ENCODE data around the gene DDR2. TPM values are rescaled to one million over a fixed set of nuclear protein-coding genes. Genes with fewer than 3 reads are reported as not detected.

DDR2 gene
- total RNA-seq, 1 experiment from 2014 or later: 0.52 TPM

GRCh38 chr1:162701286-162701685, 69.0 kb downstream of the DDR2 start:
- H3K79me2 ChIP-seq (ENCODE audit: insufficient read depth, low read length): no peaks in the 10 kb centered on the region

More at GRCh38 chr1:162701286-162701685, 69.0 kb downstream of the DDR2 start:
- Histone ChIP-seq H3K27ac (ENCODE audit: insufficient read length, low read depth, low read length) (no peak overlapping the region), H2BK20ac (ENCODE audit: low read depth, low read length, poor library complexity, severe bottlenecking) (no peak overlapping the region), H3K9ac (ENCODE audit: extremely low read depth, insufficient read length, low read length) (no peak overlapping the region), H3K4me2 (ENCODE audit: insufficient read depth, insufficient read length, low read length) (no peak overlapping the region), H3T11ph (ENCODE audit: low read length) (no peak overlapping the region), H2BK15ac (ENCODE audit: low read depth, low read length) (no peak overlapping the region), H3K79me1 (ENCODE audit: insufficient read depth, low read depth, low read length, poor library complexity, severe bottlenecking) (no peaks in the 10 kb centered on the region), H4K5ac (ENCODE audit: insufficient read length, low read depth, low read length) (no peak overlapping the region), H2BK120ac (ENCODE audit: low read depth, low read length, poor library complexity, severe bottlenecking) (no peak overlapping the region), H3K23me2 (ENCODE audit: insufficient read length, low read depth, low read length, poor library complexity, severe bottlenecking) (no peaks in the 10 kb centered on the region), H3K23ac (ENCODE audit: insufficient read length, low read depth, low read length) (no peak overlapping the region), H3K27me3 (ENCODE audit: insufficient read depth, low read length) (no peaks in the 10 kb centered on the region), H4K20me1 (ENCODE audit: control insufficient read depth, insufficient read depth, insufficient read length) (no peaks in the 10 kb centered on the region), H4K8ac (replicated peaks; ENCODE audit: insufficient read length, low read depth, low read length) (no peak overlapping the region), H2AK5ac (ENCODE audit: insufficient read length, low read length) (no peak overlapping the region), H4K91ac (ENCODE audit: insufficient read length, low read depth, low read length) (no peak overlapping the region), H2BK5ac (ENCODE audit: insufficient read length, low read length) (no peak overlapping the region), H3K4ac (ENCODE audit: low read depth, low read length) (no peak overlapping the region), H3K9me3 (ENCODE audit: control insufficient read depth, low read depth, low read length) (no peaks in the 10 kb centered on the region), H3K56ac (ENCODE audit: insufficient read length, low read depth, low read length) (no peak overlapping the region), H2AFZ (ENCODE audit: low read length) (no peak overlapping the region), H3K4me1 (ENCODE audit: insufficient read depth, low read length) (no peaks in the 10 kb centered on the region; the same call in 1 of the 2 replicates), H3K18ac (ENCODE audit: insufficient read length, low read depth, low read length) (no peak overlapping the region), H3K14ac (ENCODE audit: insufficient read depth, low read length) (no peak overlapping the region), H2BK12ac (ENCODE audit: insufficient read length, low read depth, low read length) (no peak overlapping the region)
- no peak overlapping the region for H3K27ac Mint-ChIP-seq
- H3K4me3 Mint-ChIP-seq: no peak overlapping the region
- no peak for TF ChIP-seq CTCF (conservative IDR thresholded peaks at IDR 0.05)
- no peaks in the 10 kb centered on the region for H3K9me3 Mint-ChIP-seq
- H3K27me3 Mint-ChIP-seq (ENCODE audit: low read depth): no peaks in the 10 kb centered on the region
- H3K36me3 Mint-ChIP-seq (ENCODE audit: insufficient read depth in 1 of 3, low read depth in 3 of 3): no peaks in the 10 kb centered on the region
- no CpG with 5 or more reads among the region's 1 CpG for WGBS (ENCODE audit: extremely low coverage, insufficient read length, low lambda C conversion rate)
- no peak for DNase-seq
- peaks cover 14 to 17% of the 10 kb centered on the region in 2 experiments for H3K4me1 Mint-ChIP-seq
